BJ (cell line): ENCODE data around the gene CAMSAP1. TPM values are rescaled to one million over a fixed set of nuclear protein-coding genes. Genes with fewer than 3 reads are reported as not detected.

Experiments
- CTCF ChIA-PET: fragments of 350-600 bp; formaldehyde crosslinking; extraction: SDS; loops from one replicate; lab custom pipeline; 2021; ENCODE audit warnings: antibody characterized with exemption, inconsistent platforms; lab: Yijun Ruan, JAX
- POLR2A ChIA-PET: fragments of 300-600 bp; sonication (Branson Sonifier 250); formaldehyde crosslinking; extraction: SDS; loops from one replicate; lab custom pipeline; 2021; ENCODE audit warnings: antibody characterized with exemption; lab: Charles Lee
- DNase-seq: peaks from one replicate; pipeline ENCODE4 v3.0.0-alpha.2; 2011; ENCODE audit warnings: low read depth
- H3K27me3 ChIP-seq: 2 replicates; pipeline ENCODE4 v1.6.0; 2011; ENCODE audit warnings: low read length; ENCODE audit not compliant: control insufficient read depth, insufficient read depth
- H3K36me3 ChIP-seq: 2 replicates; pipeline ENCODE4 v1.5.1; 2011; ENCODE audit warnings: low read length; ENCODE audit not compliant: control insufficient read depth, insufficient read depth
- H3K4me3 ChIP-seq: 2 replicates; pipeline ENCODE4 v1.5.1; 2011; ENCODE audit warnings: low read depth, mild to moderate bottlenecking, control low read depth, low read length
- polyA plus RNA-seq: library from polyadenylated mRNA; depleted of rRNA; stranded (reverse); fragments of >200 nt; gene quantifications from 2 replicates; pipeline ENCODE4 v1.2.3, GENCODE V29; 2011
- TF ChIP-seq, protein P1 (sequence below): IDR thresholded peaks from 2 replicates; pipeline ENCODE4 v1.5.1; 2011; ENCODE audit warnings: low read depth, mild to moderate bottlenecking, control low read depth, inconsistent platforms, low read length, moderate library complexity; ENCODE audit not compliant: insufficient read depth

CAMSAP1 gene
- polyA plus RNA-seq, 1 experiment, result 4.1 TPM

DNA sequence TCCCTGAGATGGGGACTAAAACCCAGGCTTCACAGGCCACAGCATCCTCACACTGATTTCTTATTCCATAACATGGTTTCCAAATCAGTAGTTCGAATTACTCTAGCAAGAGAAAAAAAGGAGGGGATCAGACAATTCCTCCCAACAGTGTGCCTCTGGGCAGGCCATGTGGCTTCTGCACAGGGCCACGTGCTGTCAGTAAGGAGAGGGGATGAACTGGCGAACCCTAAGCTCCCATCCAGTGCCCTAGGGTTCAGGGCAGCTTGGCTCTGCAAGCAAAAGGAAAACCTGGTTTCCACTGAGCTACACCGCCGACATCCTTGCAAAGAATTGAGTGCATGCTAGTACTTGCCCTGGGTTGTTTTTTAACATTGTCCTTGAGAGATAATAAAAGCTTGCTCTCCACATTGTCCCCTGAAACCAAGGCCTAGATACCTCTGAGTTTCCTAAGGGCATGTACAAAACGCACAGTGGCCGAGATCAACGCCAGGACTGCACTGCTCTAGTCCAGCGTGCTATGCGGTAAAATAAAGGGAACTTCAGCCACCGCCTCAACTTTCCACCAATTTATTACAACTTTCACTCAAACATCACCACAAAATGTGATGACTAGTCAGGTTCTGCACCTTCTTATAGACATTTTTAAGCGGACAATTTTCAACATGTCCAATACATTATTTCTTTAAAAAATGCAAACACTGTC, 4.5 kb downstream of the CAMSAP1 start:
- DNase-seq, result no peak
- H3K4me3 ChIP-seq, result no peak overlapping the region
- CTCF ChIA-PET, result no interaction called here
- POLR2A ChIA-PET, result no interaction called here
- TF ChIP-seq, protein P1, sequence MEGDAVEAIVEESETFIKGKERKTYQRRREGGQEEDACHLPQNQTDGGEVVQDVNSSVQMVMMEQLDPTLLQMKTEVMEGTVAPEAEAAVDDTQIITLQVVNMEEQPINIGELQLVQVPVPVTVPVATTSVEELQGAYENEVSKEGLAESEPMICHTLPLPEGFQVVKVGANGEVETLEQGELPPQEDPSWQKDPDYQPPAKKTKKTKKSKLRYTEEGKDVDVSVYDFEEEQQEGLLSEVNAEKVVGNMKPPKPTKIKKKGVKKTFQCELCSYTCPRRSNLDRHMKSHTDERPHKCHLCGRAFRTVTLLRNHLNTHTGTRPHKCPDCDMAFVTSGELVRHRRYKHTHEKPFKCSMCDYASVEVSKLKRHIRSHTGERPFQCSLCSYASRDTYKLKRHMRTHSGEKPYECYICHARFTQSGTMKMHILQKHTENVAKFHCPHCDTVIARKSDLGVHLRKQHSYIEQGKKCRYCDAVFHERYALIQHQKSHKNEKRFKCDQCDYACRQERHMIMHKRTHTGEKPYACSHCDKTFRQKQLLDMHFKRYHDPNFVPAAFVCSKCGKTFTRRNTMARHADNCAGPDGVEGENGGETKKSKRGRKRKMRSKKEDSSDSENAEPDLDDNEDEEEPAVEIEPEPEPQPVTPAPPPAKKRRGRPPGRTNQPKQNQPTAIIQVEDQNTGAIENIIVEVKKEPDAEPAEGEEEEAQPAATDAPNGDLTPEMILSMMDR, result no peak
- no peaks in the 10 kb centered on the region for H3K36me3 ChIP-seq
- no peaks in the 10 kb centered on the region for H3K27me3 ChIP-seq

DNA sequence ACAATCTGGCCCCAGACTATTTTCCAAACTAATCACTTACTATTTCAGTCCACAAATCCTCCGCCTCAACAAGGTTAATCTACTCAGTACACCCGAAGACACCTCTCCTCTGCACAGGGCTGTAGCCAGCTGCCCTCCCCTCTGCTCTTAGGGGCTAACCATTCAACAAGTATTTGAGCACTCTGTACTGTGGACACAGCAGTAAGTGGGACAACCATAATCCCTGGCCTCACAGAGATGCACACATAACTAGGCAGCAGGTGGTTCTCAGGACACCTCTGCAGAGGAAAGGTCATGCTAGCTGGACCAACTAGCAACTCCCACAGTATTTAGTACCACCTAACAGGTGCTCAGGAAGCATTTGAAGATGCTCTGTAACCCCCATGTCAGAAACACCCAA, 5.5 kb downstream of the CAMSAP1 start:
- ChIA-PET CTCF (interaction anchor here (1.3 kb wide), 2 partner anchors 15 to 66 kb away, joined by 3 read pairs; no protein-coding TSS in a partner anchor), POLR2A (no interaction called here)
- Histone ChIP-seq H3K4me3 (no peak overlapping the region), H3K36me3 (no peaks in the 10 kb centered on the region), H3K27me3 (no peaks in the 10 kb centered on the region)
- no peak for DNase-seq
- TF ChIP-seq, protein P1, result no peak

DNA sequence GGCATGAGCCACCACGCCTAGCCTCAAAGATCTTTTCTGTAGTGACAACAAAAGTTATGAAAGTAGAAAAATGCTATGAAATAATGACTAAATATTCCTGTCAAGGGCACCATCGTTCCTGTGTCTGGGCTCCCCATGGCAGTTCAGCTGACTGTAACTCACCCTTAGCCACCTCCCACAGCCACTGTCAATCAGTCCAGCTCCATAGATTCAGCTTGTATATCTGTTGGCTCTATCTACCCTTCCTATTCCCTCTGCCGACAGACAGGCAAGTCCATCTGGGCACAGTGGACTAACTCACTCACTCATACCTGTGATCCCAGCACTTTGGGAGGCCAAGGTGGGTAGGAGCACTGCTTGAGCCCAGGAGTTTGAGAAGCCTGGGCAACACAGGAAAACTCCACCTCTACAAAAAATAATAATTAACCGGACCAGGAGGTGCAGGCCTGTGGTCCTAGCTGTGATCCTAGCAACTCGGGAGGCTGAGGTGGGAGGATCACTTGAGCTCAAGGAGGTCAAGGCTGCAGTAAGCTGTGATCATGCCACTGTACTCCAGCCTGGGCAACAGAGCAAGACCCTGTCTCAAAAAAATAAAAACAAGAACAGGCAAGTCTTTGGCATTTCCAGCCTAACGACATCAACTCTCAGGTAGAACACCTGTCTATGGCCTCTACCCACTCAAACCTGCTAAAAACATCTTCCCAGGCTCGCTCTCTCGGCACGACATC, 6.2 kb downstream of the CAMSAP1 start:
- no peak overlapping the region for H3K4me3 ChIP-seq
- TF ChIP-seq, protein P1, result no peak
- H3K36me3 ChIP-seq, result no peaks in the 10 kb centered on the region
- ChIA-PET POLR2A (no interaction called here), CTCF (interaction anchor here (1.3 kb wide), 2 partner anchors 14 to 67 kb away, joined by 3 read pairs; no protein-coding TSS in a partner anchor)
- no peak for DNase-seq
- no peaks in the 10 kb centered on the region for H3K27me3 ChIP-seq

DNA sequence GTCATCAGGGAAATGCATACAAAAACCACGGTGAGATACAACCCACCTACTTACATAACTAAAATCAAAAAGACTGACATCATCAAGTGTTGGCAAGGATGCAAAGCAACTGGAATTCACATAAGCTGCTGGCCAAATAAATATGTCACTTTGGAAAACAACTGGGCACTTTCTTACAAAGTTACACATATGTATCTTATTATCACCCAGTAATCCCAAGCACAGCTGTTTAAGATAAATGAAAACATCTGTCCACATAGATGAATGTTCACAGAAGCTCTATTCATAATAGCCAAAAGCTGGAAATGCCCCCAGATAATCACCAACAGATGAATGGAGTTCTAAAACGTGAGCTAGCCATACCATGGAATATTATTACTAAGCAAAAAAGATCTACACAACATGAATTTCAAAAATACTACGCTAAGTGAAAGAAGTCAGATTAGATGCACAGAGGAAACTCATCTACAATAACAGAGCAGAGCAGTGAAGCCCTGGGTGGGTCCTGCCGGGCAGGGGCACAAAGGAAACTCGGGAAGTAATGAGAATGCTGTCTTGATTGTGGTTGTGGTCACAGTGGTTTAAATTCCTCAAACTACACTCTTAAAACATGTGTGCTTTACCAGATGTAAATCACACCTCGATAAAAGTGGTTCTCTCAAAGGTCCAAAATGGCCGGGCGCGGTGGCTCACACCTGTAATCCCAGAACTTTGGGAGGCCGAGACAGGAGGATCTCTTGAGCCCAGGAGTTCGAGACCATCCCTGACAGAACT, 8.5 kb downstream of the CAMSAP1 start:
- ChIA-PET CTCF (no interaction called here), POLR2A (no interaction called here)
- peak; percentile 87 for DNase-seq
- H3K27me3 ChIP-seq, result no peaks in the 10 kb centered on the region
- H3K36me3 ChIP-seq, result no peaks in the 10 kb centered on the region
- TF ChIP-seq, protein P1, result no peak
- no peak overlapping the region for H3K4me3 ChIP-seq

DNA sequence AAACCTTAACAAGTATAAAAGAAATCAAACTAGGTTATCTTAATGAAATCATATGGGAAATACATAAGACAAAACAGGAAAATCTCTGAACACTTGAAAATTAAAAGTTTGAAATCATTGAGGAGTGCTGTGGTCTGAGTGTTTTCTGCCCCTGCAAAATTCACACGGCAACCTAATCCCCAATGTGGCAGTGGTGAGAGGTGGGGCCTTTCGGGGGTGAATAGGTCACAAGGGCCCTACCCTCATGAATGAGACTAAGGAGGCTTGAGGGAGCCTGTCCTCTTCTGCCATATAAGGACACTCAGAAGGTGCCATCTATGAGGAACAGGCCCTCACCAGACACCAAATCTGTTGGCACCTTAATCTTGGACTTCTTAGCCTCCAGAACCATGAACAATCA, 10.7 kb downstream of the CAMSAP1 start:
- ChIA-PET POLR2A (no interaction called here), CTCF (no interaction called here)
- TF ChIP-seq, protein P1, result no peak

More for the DNA sequence above, 10.7 kb downstream of the CAMSAP1 start:
- H3K27me3 ChIP-seq, result no peaks in the 10 kb centered on the region
- H3K36me3 ChIP-seq, result no peaks in the 10 kb centered on the region
- no peak for DNase-seq
- no peak overlapping the region for H3K4me3 ChIP-seq
